WTC11 (cell line): ENCODE data around the gene TRPM2. TPM values are rescaled to one million over a fixed set of nuclear protein-coding genes. Genes with fewer than 3 reads are reported as not detected.

Experiments used
- ATAC-seq: fragments of 200-7000 bp; cut with Tn5 transposase; 2 replicates; pipeline ENCODE4 v1.10.0; 2021; ENCODE audit warnings: mild to moderate bottlenecking, moderate library complexity
- CTCF ChIA-PET: fragments of 300-600 bp; sonication (Branson Sonifier 250); formaldehyde crosslinking; loops from one replicate; lab custom pipeline; 2021; ENCODE audit warnings: antibody characterized with exemption; lab: Charles Lee
- POLR2A ChIA-PET: fragments of 350-600 bp; sonication (Branson Sonifier 250); formaldehyde crosslinking; loops from one replicate; lab custom pipeline; 2021; ENCODE audit warnings: antibody characterized with exemption; lab: Charles Lee
- DNase-seq: peaks from one replicate; pipeline ENCODE4 v3.0.0; 2021; ENCODE audit warnings: low spot score
- H3K27ac Mint-ChIP-seq: 2 replicates; pipeline ENCODE4 v1.8.0; 2021; ENCODE audit warnings: mixed read lengths
- H3K27me3 Mint-ChIP-seq: 2 replicates; pipeline ENCODE4 v1.8.0; 2021; ENCODE audit warnings: low read depth, mild to moderate bottlenecking, moderate library complexity, mixed read lengths
- H3K36me3 Mint-ChIP-seq: 2 replicates; pipeline ENCODE4 v1.8.0; 2021; ENCODE audit warnings: mixed read lengths
- H3K4me1 Mint-ChIP-seq: 2 replicates; pipeline ENCODE4 v1.8.0; 2022; ENCODE audit warnings: mixed read lengths
- H3K4me3 Mint-ChIP-seq: 2 replicates; pipeline ENCODE4 v1.8.0; 2021; ENCODE audit warnings: mild to moderate bottlenecking, moderate library complexity, mixed read lengths
- H3K9me3 Mint-ChIP-seq: 2 replicates; pipeline ENCODE4 v1.8.0; 2021; ENCODE audit warnings: mixed read lengths
- ARID4B ChIP-seq: sonication (generic); formaldehyde crosslinking; IDR thresholded peaks from 2 replicates; pipeline ENCODE4 v1.8.0; 2023; ENCODE audit warnings: missing genetic modification reagents, mild to moderate bottlenecking, borderline replicate concordance
- E2F1 ChIP-seq: sonication (generic); formaldehyde crosslinking; IDR thresholded peaks from 2 replicates; pipeline ENCODE4 v1.8.0; 2022; ENCODE audit warnings: mild to moderate bottlenecking, missing genetic modification reagents
- E2F4 ChIP-seq: sonication (generic); formaldehyde crosslinking; IDR thresholded peaks from 2 replicates; pipeline ENCODE4 v1.8.1; 2022; ENCODE audit warnings: low read depth, mild to moderate bottlenecking, moderate library complexity, missing genetic modification reagents, borderline replicate concordance
- E2F5 ChIP-seq: sonication (generic); formaldehyde crosslinking; IDR thresholded peaks from 2 replicates; pipeline ENCODE4 v1.8.1; 2022; ENCODE audit warnings: mild to moderate bottlenecking, moderate library complexity, missing genetic modification reagents
- ESRRA ChIP-seq: sonication (generic); formaldehyde crosslinking; IDR thresholded peaks from 2 replicates; pipeline ENCODE4 v1.8.1; 2022; ENCODE audit warnings: mild to moderate bottlenecking, missing genetic modification reagents, borderline replicate concordance
- GABPB1 ChIP-seq: sonication (generic); formaldehyde crosslinking; IDR thresholded peaks from 2 replicates; pipeline ENCODE4 v1.8.1; 2023; ENCODE audit warnings: mild to moderate bottlenecking, missing genetic modification reagents
- IRF2 ChIP-seq: sonication (generic); formaldehyde crosslinking; IDR thresholded peaks from 2 replicates; pipeline ENCODE4 v1.8.0; 2022; ENCODE audit warnings: low read depth, missing genetic modification reagents, borderline replicate concordance
- KAT7 ChIP-seq: sonication (generic); formaldehyde crosslinking; IDR thresholded peaks from 2 replicates; pipeline ENCODE4 v1.8.1; 2023; ENCODE audit warnings: missing genetic modification reagents, mild to moderate bottlenecking, borderline replicate concordance
- MXD4 ChIP-seq: fragments of 250-450 bp; sonication (Bioruptor Pico); IDR thresholded peaks from 2 replicates; pipeline ENCODE4 v1.8.0; 2021; ENCODE audit warnings: mild to moderate bottlenecking, moderate library complexity, borderline replicate concordance
- MYBL2 ChIP-seq: sonication (generic); formaldehyde crosslinking; IDR thresholded peaks from 2 replicates; pipeline ENCODE4 v1.8.1; 2023; ENCODE audit warnings: mild to moderate bottlenecking, moderate library complexity, missing genetic modification reagents
- NR2C2 ChIP-seq: sonication (generic); formaldehyde crosslinking; IDR thresholded peaks from 2 replicates; pipeline ENCODE4 v1.8.0; 2022; ENCODE audit warnings: mild to moderate bottlenecking, missing genetic modification reagents
- NR3C1 ChIP-seq: sonication (generic); formaldehyde crosslinking; conservative IDR thresholded peaks from 2 replicates; pipeline ENCODE4 v1.8.1; 2023; ENCODE audit warnings: low read depth, mild to moderate bottlenecking, missing genetic modification reagents
- PRRX2 ChIP-seq: fragments of 250-450 bp; sonication (Bioruptor Pico); IDR thresholded peaks from 2 replicates; pipeline ENCODE4 v1.8.0; 2021; ENCODE audit warnings: mild to moderate bottlenecking
- RORB ChIP-seq: fragments of 250-450 bp; sonication (Bioruptor Pico); IDR thresholded peaks from 2 replicates; pipeline ENCODE4 v1.9.0; 2021; ENCODE audit warnings: mild to moderate bottlenecking
- SP1 ChIP-seq: sonication (generic); formaldehyde crosslinking; conservative IDR thresholded peaks from 2 replicates; pipeline ENCODE4 v1.8.1; 2022; ENCODE audit warnings: missing genetic modification reagents
- TCF7 ChIP-seq: sonication (generic); formaldehyde crosslinking; IDR thresholded peaks from 2 replicates; pipeline ENCODE4 v1.8.0; 2022; ENCODE audit warnings: mild to moderate bottlenecking, low read depth, missing genetic modification reagents, moderate library complexity
- ZBTB43 ChIP-seq: sonication (generic); formaldehyde crosslinking; IDR thresholded peaks from 2 replicates; pipeline ENCODE4 v1.8.1; 2023; ENCODE audit warnings: mild to moderate bottlenecking, missing genetic modification reagents
- ZMAT4 ChIP-seq: fragments of 250-450 bp; sonication (Bioruptor Pico); IDR thresholded peaks from 2 replicates; pipeline ENCODE4 v1.9.0; 2021; ENCODE audit warnings: mild to moderate bottlenecking
- total RNA-seq: library from RNA; stranded (reverse); gene quantifications from 3 replicates; pipeline ENCODE4 v1.2.3, GENCODE V29; 2021
- TF ChIP-seq, protein P1 (sequence below): sonication (generic); formaldehyde crosslinking; IDR thresholded peaks from 2 replicates; pipeline ENCODE4 v1.8.0; 2023; ENCODE audit warnings: missing genetic modification reagents
- TF ChIP-seq, protein P2 (sequence below): sonication (generic); formaldehyde crosslinking; IDR thresholded peaks from 2 replicates; pipeline ENCODE4 v1.8.0; 2022; ENCODE audit warnings: mild to moderate bottlenecking, missing genetic modification reagents

Gene TRPM2
- total RNA-seq, 1 experiment from 2014 or later: 0.92 TPM

DNA sequence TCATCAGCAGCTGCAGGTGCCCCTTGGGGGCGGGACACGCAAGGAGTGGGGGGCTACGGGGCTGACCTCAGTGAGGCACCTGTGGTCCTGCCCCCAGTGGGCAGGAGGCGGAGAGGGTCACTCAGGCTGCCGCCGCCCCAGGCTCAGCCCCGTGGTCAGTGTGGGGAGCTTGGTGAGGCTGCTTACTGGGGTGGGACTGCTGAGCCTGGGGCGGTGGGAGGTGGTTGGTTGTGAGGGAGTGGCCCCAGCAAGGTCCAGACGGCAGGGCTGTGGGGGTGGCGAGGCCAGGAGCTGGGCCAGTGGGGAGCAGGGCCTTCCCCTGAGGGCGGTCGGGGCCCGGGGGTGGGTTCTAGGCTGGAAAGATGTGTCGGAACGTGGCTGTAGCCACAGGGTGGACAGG, 39.3 kb upstream of the TRPM2 start:
- H3K27me3 Mint-ChIP-seq: no peaks in the 10 kb centered on the region
- CTCF ChIA-PET: no interaction called here

More for the DNA sequence above, 39.3 kb upstream of the TRPM2 start:
- ATAC-seq (no peak), DNase-seq (no peak)
- no peak for TF ChIP-seq MYBL2 (CRISPR knock-in tag)
- TF ChIP-seq NR3C1 (CRISPR knock-in tag): no peak
- TF ChIP-seq E2F4 (CRISPR knock-in tag): no peak
- TF ChIP-seq, protein P1, sequence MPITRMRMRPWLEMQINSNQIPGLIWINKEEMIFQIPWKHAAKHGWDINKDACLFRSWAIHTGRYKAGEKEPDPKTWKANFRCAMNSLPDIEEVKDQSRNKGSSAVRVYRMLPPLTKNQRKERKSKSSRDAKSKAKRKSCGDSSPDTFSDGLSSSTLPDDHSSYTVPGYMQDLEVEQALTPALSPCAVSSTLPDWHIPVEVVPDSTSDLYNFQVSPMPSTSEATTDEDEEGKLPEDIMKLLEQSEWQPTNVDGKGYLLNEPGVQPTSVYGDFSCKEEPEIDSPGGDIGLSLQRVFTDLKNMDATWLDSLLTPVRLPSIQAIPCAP (CRISPR knock-in tag): no peak
- no peak for TF ChIP-seq SP1 (CRISPR knock-in tag)
- TF ChIP-seq NR2C2: no peak
- TF ChIP-seq ZBTB43 (CRISPR knock-in tag): no peak
- no peak for TF ChIP-seq KAT7 (CRISPR knock-in tag)
- TF ChIP-seq TCF7: no peak
- no peak for TF ChIP-seq PRRX2
- no peak for TF ChIP-seq ARID4B (CRISPR knock-in tag)
- no peak for TF ChIP-seq ZMAT4 (CRISPR knock-in tag)
- TF ChIP-seq, protein P2, sequence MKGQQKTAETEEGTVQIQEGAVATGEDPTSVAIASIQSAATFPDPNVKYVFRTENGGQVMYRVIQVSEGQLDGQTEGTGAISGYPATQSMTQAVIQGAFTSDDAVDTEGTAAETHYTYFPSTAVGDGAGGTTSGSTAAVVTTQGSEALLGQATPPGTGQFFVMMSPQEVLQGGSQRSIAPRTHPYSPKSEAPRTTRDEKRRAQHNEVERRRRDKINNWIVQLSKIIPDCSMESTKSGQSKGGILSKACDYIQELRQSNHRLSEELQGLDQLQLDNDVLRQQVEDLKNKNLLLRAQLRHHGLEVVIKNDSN (CRISPR knock-in tag): no peak
- no peak for TF ChIP-seq ESRRA (CRISPR knock-in tag)
- no peak for TF ChIP-seq RORB (CRISPR knock-in tag)
- no peak for TF ChIP-seq E2F1 (CRISPR knock-in tag)
- no peak for TF ChIP-seq GABPB1 (CRISPR knock-in tag)
- TF ChIP-seq MXD4 (CRISPR knock-in tag): no peak
- no peak for TF ChIP-seq IRF2 (CRISPR knock-in tag)
- TF ChIP-seq E2F5 (CRISPR knock-in tag): no peak
- Mint-ChIP-seq H3K4me1 (no peaks in the 10 kb centered on the region), H3K27ac (no peak overlapping the region), H3K9me3 (no peaks in the 10 kb centered on the region), H3K36me3 (peaks cover 12% of the 10 kb centered on the region), H3K4me3 (no peak overlapping the region)
- POLR2A ChIA-PET: no interaction called here
